Measurements from ENCODE around the gene MRPS25. TPM values are rescaled to one million over a fixed set of nuclear protein-coding genes. Genes with fewer than 3 reads are reported as not detected.

MRPS25 gene
- total RNA-seq, result 11.1 and 19.3 TPM in 2 replicates

DNA sequence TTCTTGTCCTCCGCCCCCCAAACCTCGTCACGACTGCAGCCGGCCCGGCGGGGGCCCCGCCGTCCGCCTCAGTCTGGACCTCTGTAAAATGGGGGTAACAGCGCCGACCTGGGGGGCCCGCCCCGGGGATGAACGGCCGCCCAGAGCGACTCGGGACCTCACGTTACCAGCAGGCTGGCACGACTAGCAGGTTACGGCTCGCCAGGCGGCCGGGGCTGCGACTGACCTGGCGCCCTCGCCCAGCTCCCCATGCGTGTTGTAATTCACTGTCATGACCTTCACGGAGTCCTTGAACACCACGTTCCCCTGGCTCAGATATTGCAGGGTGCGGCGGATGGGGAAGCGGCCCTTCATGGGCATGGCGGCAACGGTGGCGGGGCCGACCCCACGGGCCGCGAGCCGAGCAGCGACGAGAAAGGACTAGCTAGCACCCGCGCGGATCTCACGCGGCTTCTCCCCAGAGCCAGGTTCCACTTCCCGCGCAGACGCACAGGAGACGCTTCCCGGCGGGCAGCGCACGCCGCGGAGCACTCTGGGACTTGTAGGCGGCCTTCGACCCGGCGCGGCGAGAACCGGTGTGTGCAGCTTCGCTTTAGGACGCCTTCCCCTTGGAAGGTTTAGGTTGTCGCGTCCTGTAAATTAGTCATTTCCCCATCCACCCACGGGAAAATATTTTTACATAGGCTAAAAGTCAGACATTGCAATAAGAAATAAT lies at the start of gene MRPS25:
MRPS25 (minus strand) TSS at position 481 of the 715 bp plus-strand sequence; CDS start at position 360, 121 bp downstream.

DNA sequence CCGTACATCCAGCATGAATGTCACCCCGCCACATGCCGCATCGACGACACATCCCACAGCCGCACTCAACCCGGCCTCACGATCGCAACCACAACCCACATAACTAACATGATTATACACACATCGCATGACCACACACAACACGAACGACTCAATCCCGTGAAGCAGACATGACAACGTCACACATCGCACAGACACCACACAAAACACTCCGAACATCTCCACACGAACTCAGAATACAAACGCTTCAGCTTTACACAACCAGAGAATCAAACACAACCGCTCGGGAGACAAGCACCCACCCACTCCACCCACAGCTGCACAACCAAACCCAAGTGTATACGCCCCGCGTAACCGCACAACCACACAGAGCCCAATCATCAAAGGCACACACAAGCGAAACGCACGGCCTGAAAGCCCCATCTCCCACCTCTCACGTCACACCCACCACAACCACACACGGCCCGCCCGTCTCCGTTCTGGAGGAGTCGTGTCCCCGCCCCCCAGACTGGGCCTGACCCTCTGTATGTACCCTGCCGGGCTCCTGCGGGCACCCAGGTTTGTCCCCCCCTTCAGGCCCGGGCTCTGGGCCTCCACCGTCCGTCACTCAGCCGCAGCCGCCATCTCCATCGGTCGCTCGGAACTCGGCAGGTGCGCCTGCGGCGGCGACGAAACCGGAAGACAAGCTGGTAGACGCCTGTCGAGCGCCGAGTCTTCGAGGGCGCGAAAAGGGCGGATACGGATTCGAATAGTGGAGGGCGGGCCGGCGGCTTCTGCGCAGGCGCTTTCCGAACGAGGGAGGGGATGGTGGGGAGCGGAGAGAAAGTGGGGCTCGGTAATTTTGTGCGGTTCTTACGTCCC lies 33.6 kb upstream of the MRPS25 start, which contains the start of gene RBSN:
RBSN (minus strand) TSS at position 646 of the 861 bp plus-strand sequence. CDS start 3,028 bp downstream, outside the sequence.

Other genes starting within 250 kb of the MRPS25 start
- 1.2 and 1.8 TPM in 2 replicates for gene FGD5, start 246.4 kb downstream of the MRPS25 start, total RNA-seq
- 11.7 and 23.1 TPM in 2 replicates for gene NR2C2, start 117.7 kb downstream of the MRPS25 start, total RNA-seq
- gene RBSN, start 33.8 kb upstream of the MRPS25 start, total RNA-seq, result 14.6 and 17.2 TPM in 2 replicates
- gene CAPN7, start 140.9 kb upstream of the MRPS25 start, total RNA-seq, result 11.0 and 22.2 TPM in 2 replicates